HG02623 (cell line): Measurements from ENCODE around the gene MTX1.
"Not testable (repeated sequence)": the region's sequence is repeated elsewhere in the genome, so short reads cannot be mapped to it uniquely, and the experiment has no call there.

Source experiments
- ATAC-seq: cut with Tn5 transposase; IDR thresholded peaks from one replicate; pipeline ENCODE4 v1.9.1; 2021; ENCODE audit warnings: moderate library complexity; ENCODE audit not compliant: unreplicated experiment

The MTX1 gene

GRCh38 chr1:155208541-155209311, at the start of gene MTX1:
Gene MTX1, plus strand, starts transcription at chr1:155208695. Its CDS starts 110 bp downstream, at chr1:155208805.
- ATAC-seq: peak; percentile 77

GRCh38 chr1:155158991-155159390, 49.5 kb upstream of the MTX1 start:
- no peak for ATAC-seq

- ATAC-seq: no peak
Observed at GRCh38 chr1:155160128-155160527, 48.4 kb upstream of the MTX1 start.

- ATAC-seq: not testable (repeated sequence)
Observed at GRCh38 chr1:155162631-155163030, 45.9 kb upstream of the MTX1 start.

- ATAC-seq: not testable (repeated sequence)
Observed at GRCh38 chr1:155163785-155164184, 44.7 kb upstream of the MTX1 start.

GRCh38 chr1:155164625-155165024, 43.9 kb upstream of the MTX1 start:
- ATAC-seq: not testable (repeated sequence)

GRCh38 chr1:155166051-155166470, 42.4 kb upstream of the MTX1 start:
- no peak for ATAC-seq

GRCh38 chr1:155166471-155167165, 41.9 kb upstream of the MTX1 start:
- ATAC-seq: no peak

- ATAC-seq: no peak
Observed at GRCh38 chr1:155167166-155168104, 41.1 kb upstream of the MTX1 start.

GRCh38 chr1:155168105-155168445, 40.4 kb upstream of the MTX1 start:
- not testable (repeated sequence) for ATAC-seq

- no peak for ATAC-seq
Observed at GRCh38 chr1:155168456-155169210, 39.9 kb upstream of the MTX1 start.

- no peak for ATAC-seq
Observed at GRCh38 chr1:155169541-155169940, 39.0 kb upstream of the MTX1 start.

- no peak for ATAC-seq
Observed at GRCh38 chr1:155170101-155170785, 38.3 kb upstream of the MTX1 start.

GRCh38 chr1:155170806-155171205, 37.7 kb upstream of the MTX1 start:
- no peak for ATAC-seq

GRCh38 chr1:155171836-155172731, 36.4 kb upstream of the MTX1 start:
- ATAC-seq: no peak

- peak; percentile 66 for ATAC-seq
Observed at GRCh38 chr1:155172732-155173477, 35.6 kb upstream of the MTX1 start, which contains the start of gene KRTCAP2. Gene KRTCAP2, minus strand, starts transcription at chr1:155173304. Its CDS starts 80 bp downstream, at chr1:155173224.

- ATAC-seq: peak; percentile 3
Observed at GRCh38 chr1:155173478-155174323, 34.8 kb upstream of the MTX1 start, which contains the start of gene TRIM46. Gene TRIM46, plus strand, starts transcription at chr1:155173849. Its CDS starts 118 bp downstream, at chr1:155173967.
